Measurements from ENCODE around the gene MRPS18B. TPM values are rescaled to one million over a fixed set of nuclear protein-coding genes. Genes with fewer than 3 reads are reported as not detected.
"Not testable (repeated sequence)": the region's sequence is repeated elsewhere in the genome, so short reads cannot be mapped to it uniquely, and the experiment has no call there.

The MRPS18B gene
- total and polyA plus RNA-seq, 2 donors (not counting 1 experiment from before 2014, with no cell fraction given) = 35.9 to 38.8 TPM

DNA sequence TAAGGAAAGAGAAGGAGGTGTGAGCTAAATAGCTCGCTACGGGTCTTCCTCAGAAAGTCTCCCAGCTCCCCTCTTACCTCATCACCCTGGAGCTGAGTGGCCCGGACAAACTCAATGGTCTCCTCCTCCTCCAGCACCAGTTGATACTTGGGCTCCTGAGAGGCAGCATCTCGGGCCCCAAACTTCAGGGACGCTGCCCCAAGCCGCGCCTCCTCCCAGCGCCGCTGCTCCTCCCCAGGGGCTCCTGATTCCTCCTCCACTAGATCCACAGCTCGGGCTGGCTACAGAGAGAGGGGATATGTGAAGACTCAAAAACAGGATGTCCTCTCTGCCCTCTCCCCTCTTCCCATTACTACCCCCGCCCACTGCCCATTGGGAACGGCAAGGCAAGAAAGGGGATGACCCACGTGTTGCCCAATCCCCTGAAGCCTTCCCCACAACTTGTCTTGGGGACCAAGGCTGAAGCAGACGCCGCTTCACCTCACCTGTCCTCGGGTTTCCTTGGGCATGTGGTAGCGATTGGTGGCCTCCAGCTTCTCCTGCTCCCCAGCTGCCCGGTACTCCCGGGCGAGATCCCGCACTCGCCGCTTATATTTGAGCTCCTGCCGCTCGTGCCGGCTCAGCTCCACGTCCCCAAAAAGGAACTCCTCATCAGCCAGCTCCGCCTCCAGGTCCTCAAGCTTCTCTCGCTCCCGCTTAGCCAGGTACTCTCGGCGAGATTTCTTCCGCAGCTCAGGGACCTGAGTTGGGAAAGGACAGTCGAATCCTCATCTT lies 47.5 kb downstream of the MRPS18B start:
- no peak for TF ChIP-seq EZH2 (IDR thresholded peaks at IDR 0.05; ENCODE audit: borderline replicate concordance, insufficient read depth, low read depth, low read length, poor library complexity, severe bottlenecking)
- Histone ChIP-seq H2AFZ (ENCODE audit: insufficient read depth, low read depth, low read length, poor library complexity, severe bottlenecking) (no peak overlapping the region), H3K4me2 (replicated peaks; ENCODE audit: low read depth, low read length, poor library complexity, severe bottlenecking) (no peak overlapping the region), H3K36me3 (replicated peaks in 1 of 2; ENCODE audit: control extremely low read depth in 1 of 2, control insufficient read depth in 1 of 2, extremely low read depth in 1 of 2, insufficient read depth in 2 of 2, low read length in 1 of 2) (peaks cover 14 to 66% of the 10 kb centered on the region in 2 experiments), H3K9me3 (ENCODE audit: control extremely low read depth in 1 of 3, control insufficient read depth in 2 of 3, insufficient read depth in 1 of 3, low read length in 2 of 3) (no peaks in the 10 kb centered on the region), H3K4me1 (ENCODE audit: control insufficient read depth in 2 of 2, insufficient read depth in 2 of 2, low read length in 2 of 2) (no peaks in the 10 kb centered on the region), H3K27me3 (replicated peaks in 1 of 4; ENCODE audit: control extremely low read depth in 1 of 4, control insufficient read depth in 3 of 4, insufficient read depth in 4 of 4, low read length in 3 of 4) (no peaks in the 10 kb centered on the region), H3K79me2 (ENCODE audit: control insufficient read depth, insufficient read depth, low read length) (peaks cover 3% of the 10 kb centered on the region), H3K27ac (ENCODE audit: low read length in 2 of 2) (no peak overlapping the region), H3K9ac (ENCODE audit: low read length) (no peak overlapping the region), H3K4me3 (ENCODE audit: control extremely low read depth in 1 of 5, extremely low read depth in 1 of 5, insufficient read depth in 1 of 5, low read depth in 2 of 5, low read length in 4 of 5) (no peak overlapping the region), H4K20me1 (ENCODE audit: control insufficient read depth, insufficient read depth, low read length, poor library complexity, severe bottlenecking) (no peaks in the 10 kb centered on the region)
- H3K27ac Mint-ChIP-seq = no peak overlapping the region
- intact Hi-C loops (cut with micrococcal nuclease) = no loop called here
- ATAC-seq (ENCODE audit: low read depth) (no peak), DNase-seq (no peak)
- H3K9me3 Mint-ChIP-seq (ENCODE audit: insufficient read depth) = no peaks in the 10 kb centered on the region
- H3K4me1 Mint-ChIP-seq = peaks cover 2% of the 10 kb centered on the region
- ChIA-PET CTCF (interaction anchor here (0.6 to 0.8 kb wide), 2 partner anchors 87 to 181 kb away, joined by 3 read pairs; no protein-coding TSS in a partner anchor), POLR2A (no interaction called here)
- no peaks in the 10 kb centered on the region for H3K27me3 Mint-ChIP-seq
- no peak overlapping the region for H3K4me3 Mint-ChIP-seq
- 97% methylated on average over 28 of the region's 34 CpGs for WGBS (ENCODE audit: insufficient coverage)

GRCh38 chr6:30666300-30666699 lies 48.7 kb downstream of the MRPS18B start:
- H3K4me2 ChIP-seq (replicated peaks; ENCODE audit: low read depth, low read length, poor library complexity, severe bottlenecking); H3K4me3 Mint-ChIP-seq; DNase-seq; H4K20me1 ChIP-seq (ENCODE audit: control insufficient read depth, insufficient read depth, low read length, poor library complexity, severe bottlenecking); H3K9me3 Mint-ChIP-seq (ENCODE audit: insufficient read depth); intact Hi-C loops (cut with micrococcal nuclease); H3K27me3 Mint-ChIP-seq; H3K4me3 ChIP-seq (ENCODE audit: control extremely low read depth in 1 of 5, extremely low read depth in 1 of 5, insufficient read depth in 1 of 5, low read depth in 2 of 5, low read length in 4 of 5); H3K4me1 ChIP-seq (ENCODE audit: control insufficient read depth in 2 of 2, insufficient read depth in 2 of 2, low read length in 2 of 2); H3K9ac ChIP-seq (ENCODE audit: low read length); H3K27ac Mint-ChIP-seq; H3K9me3 ChIP-seq (ENCODE audit: control extremely low read depth in 1 of 3, control insufficient read depth in 2 of 3, insufficient read depth in 1 of 3, low read length in 2 of 3); CTCF ChIA-PET; H2AFZ ChIP-seq (ENCODE audit: insufficient read depth, low read depth, low read length, poor library complexity, severe bottlenecking); ATAC-seq (ENCODE audit: low read depth); H3K27me3 ChIP-seq (replicated peaks in 1 of 4; ENCODE audit: control extremely low read depth in 1 of 4, control insufficient read depth in 3 of 4, insufficient read depth in 4 of 4, low read length in 3 of 4); H3K79me2 ChIP-seq (ENCODE audit: control insufficient read depth, insufficient read depth, low read length); H3K27ac ChIP-seq (ENCODE audit: low read length in 2 of 2): not testable (repeated sequence)
- WGBS (ENCODE audit: insufficient coverage) = no CpG with 5 or more reads among the region's 2 CpGs
- peaks cover 14 to 67% of the 10 kb centered on the region in 2 experiments for H3K36me3 ChIP-seq (replicated peaks in 1 of 2; ENCODE audit: control extremely low read depth in 1 of 2, control insufficient read depth in 1 of 2, extremely low read depth in 1 of 2, insufficient read depth in 2 of 2, low read length in 1 of 2)
- H3K4me1 Mint-ChIP-seq = peaks cover 12% of the 10 kb centered on the region
- POLR2A ChIA-PET = interaction anchor here (0.6 kb wide), 1 partner anchor 18 kb away, joined by 5 read pairs; no protein-coding TSS in a partner anchor
